GM12878 (cell line): ENCODE measurements around the gene DNAJC18. TPM values are rescaled to one million over a fixed set of nuclear protein-coding genes. Genes with fewer than 3 reads are reported as not detected.
A peak's percentile ranks its signal among the peaks of the same experiment; 100 is the strongest.

Experiments used
- ATAC-seq: fragments of 200-7000 bp; cut with Tn5 transposase; 3 replicates; pipeline ENCODE4 v1.9.1; 2020; ENCODE audit warnings: mild to moderate bottlenecking, moderate library complexity
- BruUV-seq: library from RNA; stranded (reverse); fragments of 400-500 nt; replicated peaks from 2 replicates; lab custom pipeline; 2021; lab: Mats Ljungman, UMichigan
- CTCF ChIA-PET: fragments of 300-600 bp; sonication (Branson Sonifier 250); formaldehyde crosslinking; extraction: SDS; loops from one replicate; lab custom pipeline; 2021; ENCODE audit warnings: inconsistent platforms; lab: Yijun Ruan, JAX
- POLR2A ChIA-PET: fragments of 350-600 bp; formaldehyde crosslinking; extraction: SDS; loops from one replicate; lab custom pipeline; 2021; ENCODE audit warnings: inconsistent platforms; lab: Charles Lee
- RAD21 ChIA-PET: fragments of 300-600 bp; sonication (Branson Sonifier 250); formaldehyde crosslinking; loops from one replicate; lab custom pipeline; 2023; ENCODE audit warnings: antibody characterized with exemption; ENCODE audit not compliant: unreplicated experiment; lab: Charles Lee
- SMC1A ChIA-PET: fragments of 300-600 bp; sonication (Branson Sonifier 250); formaldehyde crosslinking; loops from one replicate; lab custom pipeline; 2023; ENCODE audit not compliant: unreplicated experiment, uncharacterized antibody; lab: Charles Lee
- DNase-seq: peaks from one replicate; pipeline ENCODE4 v3.0.0-alpha.2; 2011; ENCODE audit warnings: low read depth, low spot score
- FAIRE-seq: peaks from 3 replicates; lab custom pipeline; 2011; peaks lifted over from hg19 to GRCh38; lab: Jason Lieb, UNC
- H2AFZ ChIP-seq: 2 replicates; pipeline ENCODE4 v1.6.0; 2011; ENCODE audit warnings: low read depth, low read length, control low read depth; ENCODE audit not compliant: control insufficient read depth
- H3K27ac ChIP-seq: 2 replicates; pipeline ENCODE4 v1.5.1; 2011; ENCODE audit warnings: control low read depth; ENCODE audit not compliant: control insufficient read depth, insufficient read depth
- H3K27me3 ChIP-seq, 2 experiments: replicated peaks in 1 of 2; 2 replicates each; pipeline versions ENCODE4 v1.6.0 to v1.6.1; 2011; ENCODE audit warnings: low read length in 1 of 2; ENCODE audit not compliant: control insufficient read depth in 2 of 2, insufficient read depth in 2 of 2
- H3K36me3 ChIP-seq, 2 experiments: 2 replicates each; pipeline ENCODE4 v1.5.1; 2011; ENCODE audit warnings: low read length in 1 of 2; ENCODE audit not compliant: control insufficient read depth in 2 of 2, insufficient read depth in 2 of 2
- H3K4me1 ChIP-seq: 2 replicates; pipeline ENCODE4 v1.6.1; 2011; ENCODE audit warnings: mild to moderate bottlenecking, low read length, moderate library complexity, mixed read lengths; ENCODE audit not compliant: control insufficient read depth, insufficient read depth
- H3K4me2 ChIP-seq: 2 replicates; pipeline ENCODE4 v1.6.0; 2011; ENCODE audit warnings: control low read depth; ENCODE audit not compliant: control insufficient read depth, insufficient read depth
- H3K4me3 ChIP-seq: fragments of 200-600 bp; sonication (generic); 2 replicates; pipeline ENCODE4 v1.5.1; 2016
- H3K79me2 ChIP-seq: 2 replicates; pipeline ENCODE4 v1.6.0; 2011; ENCODE audit warnings: low read length; ENCODE audit not compliant: control insufficient read depth, insufficient read depth
- H3K9ac ChIP-seq: 2 replicates; pipeline ENCODE4 v1.8.0; 2011; ENCODE audit warnings: low read length, control low read depth, mixed read lengths; ENCODE audit not compliant: control insufficient read depth, insufficient read depth
- H3K9me3 ChIP-seq: replicated peaks from 3 replicates; pipeline ENCODE4 v1.5.1; 2011; ENCODE audit warnings: mild to moderate bottlenecking, low read length; ENCODE audit not compliant: control insufficient read depth, insufficient read depth
- H4K20me1 ChIP-seq: 2 replicates; pipeline ENCODE4 v1.6.0; 2011; ENCODE audit not compliant: control insufficient read depth, insufficient read depth
- DPF2 ChIP-seq: fragments of 450-650 bp; IDR thresholded peaks from 2 replicates; pipeline ENCODE4 v1.6.1; 2017; ENCODE audit warnings: mild to moderate bottlenecking
- EGR1 ChIP-seq, 2 experiments: IDR thresholded peaks; 1 replicate in 1 of 2; 2 replicates in 1 of 2; pipeline ENCODE4 v1.6.1; 2011 to 2012; ENCODE audit warnings: low read depth in 2 of 2, low read length in 2 of 2, borderline replicate concordance in 1 of 2, mild to moderate bottlenecking in 1 of 2, moderate library complexity in 1 of 2
- EZH2 ChIP-seq: IDR thresholded peaks from 2 replicates; pipeline ENCODE4 v1.6.1; 2012; ENCODE audit warnings: low read depth, mild to moderate bottlenecking, control low read depth, inconsistent platforms, low read length, borderline replicate concordance; ENCODE audit not compliant: control insufficient read depth
- JUNB ChIP-seq: IDR thresholded peaks from 2 replicates; pipeline ENCODE4 v1.6.1; 2016; ENCODE audit warnings: antibody characterized with exemption, mild to moderate bottlenecking
- LARP7 ChIP-seq: fragments of 450-650 bp; IDR thresholded peaks from 2 replicates; pipeline ENCODE4 v1.6.1; 2017; ENCODE audit warnings: mild to moderate bottlenecking
- NR2C1 ChIP-seq: fragments of 450-650 bp; IDR thresholded peaks from 2 replicates; pipeline ENCODE4 v1.6.1; 2017; ENCODE audit warnings: antibody characterized with exemption, mild to moderate bottlenecking, moderate library complexity
- NR2F1 ChIP-seq: fragments of 450-650 bp; conservative IDR thresholded peaks from 2 replicates; pipeline ENCODE4 v1.6.1; 2017; ENCODE audit warnings: mild to moderate bottlenecking
- POLR2AphosphoS2 ChIP-seq: IDR thresholded peaks from 2 replicates; pipeline ENCODE4 v1.6.1; 2011; ENCODE audit warnings: low read depth, mild to moderate bottlenecking, low read length, improper control_type of control experiment, moderate library complexity
- RAD21 ChIP-seq: IDR thresholded peaks from 2 replicates; pipeline ENCODE4 v1.6.1; 2011; ENCODE audit warnings: mild to moderate bottlenecking, low read depth, low read length, moderate library complexity; ENCODE audit not compliant: insufficient read depth
- RB1 ChIP-seq: fragments of 450-650 bp; formaldehyde crosslinking; IDR thresholded peaks from 2 replicates; pipeline ENCODE4 v1.6.1; 2017; ENCODE audit warnings: mild to moderate bottlenecking, borderline replicate concordance
- SUPT20H ChIP-seq: IDR thresholded peaks from 2 replicates; pipeline ENCODE4 v1.6.1; 2011; ENCODE audit warnings: low read depth, mild to moderate bottlenecking, low read length, moderate library complexity, borderline replicate concordance; ENCODE audit not compliant: control insufficient read depth
- TAF1 ChIP-seq: IDR thresholded peaks from 2 replicates; pipeline ENCODE4 v1.6.1; 2011; ENCODE audit warnings: mild to moderate bottlenecking, low read depth, low read length, borderline replicate concordance
- TCF12 ChIP-seq: IDR thresholded peaks from 2 replicates; pipeline ENCODE4 v1.6.1; 2011; ENCODE audit warnings: low read depth, mild to moderate bottlenecking, low read length
- WGBS: methylation state at CpG from one replicate; pipeline ENCODE4 v1.1.6; 2016; ENCODE audit warnings: low lambda C conversion rate; ENCODE audit not compliant: insufficient replicate concordance, insufficient coverage; ENCODE audit errors: missing lambda C conversion rate; 5-methylcytosine and 5-hydroxymethylcytosine counted together
- in situ Hi-C: fragments of 300-500 bp; cut with MboI; formaldehyde crosslinking; loops from 9 replicates; pipeline ENCODE4 v1.14.3; 2018; ENCODE audit warnings: mixed read lengths
- intact Hi-C: fragments of 100-400 bp; cut with micrococcal nuclease; formaldehyde crosslinking; loops from one replicate; pipeline ENCODE4 v1.14.2; 2022; ENCODE audit not compliant: unreplicated experiment
- polyA plus RNA-seq, 11 experiments: library from polyadenylated mRNA; depleted of rRNA in 4 of 11; unstranded in 6 of 11; stranded (reverse) in 5 of 11; fragments of >200 nt; fragmentation: Nextera tagmentation in 4 of 11; fragmentation: Illumina TruSeq in 1 of 11; extraction: Ambion mirVana in 4 of 11; extraction: Trizol in 1 of 11; gene quantifications; 1 replicate in 1 of 11; 2 replicates in 10 of 11; pipeline versions ENCODE4 v1.2.1 to v1.2.3, GENCODE V29; 2011 to 2016; ENCODE audit warnings: inconsistent platforms in 2 of 11, missing spikeins in 2 of 11, low read depth in 1 of 11
- total RNA-seq, 4 experiments: library from RNA; depleted of rRNA in 3 of 4; stranded (reverse); fragments of >200 nt in 3 of 4; fragmentation: Illumina TruSeq in 1 of 4; extraction: Trizol in 1 of 4; gene quantifications; 2 replicates each; pipeline versions ENCODE4 v1.2.1 to v1.2.3, GENCODE V29; 2013 to 2021
- TF ChIP-seq, protein P1 (sequence below): IDR thresholded peaks from 2 replicates; pipeline ENCODE4 v1.6.1; 2012; ENCODE audit warnings: low read depth, low read length, improper control_type of control experiment
- TF ChIP-seq, protein P2 (sequence below): fragments of 450-650 bp; IDR thresholded peaks from 2 replicates; pipeline ENCODE4 v1.6.1; 2017; ENCODE audit warnings: mild to moderate bottlenecking
- TF ChIP-seq, protein P3 (sequence below): fragments of 450-650 bp; conservative IDR thresholded peaks from 2 replicates; pipeline ENCODE4 v1.6.1; 2017; ENCODE audit warnings: mild to moderate bottlenecking, moderate library complexity

DNAJC18 gene
- total and polyA plus RNA-seq, 10 of the 15 experiments (the other 5 are each of a cell fraction or from before 2014, with no cell fraction given): 6.4 to 26.7 (median 17.7) TPM

DNA sequence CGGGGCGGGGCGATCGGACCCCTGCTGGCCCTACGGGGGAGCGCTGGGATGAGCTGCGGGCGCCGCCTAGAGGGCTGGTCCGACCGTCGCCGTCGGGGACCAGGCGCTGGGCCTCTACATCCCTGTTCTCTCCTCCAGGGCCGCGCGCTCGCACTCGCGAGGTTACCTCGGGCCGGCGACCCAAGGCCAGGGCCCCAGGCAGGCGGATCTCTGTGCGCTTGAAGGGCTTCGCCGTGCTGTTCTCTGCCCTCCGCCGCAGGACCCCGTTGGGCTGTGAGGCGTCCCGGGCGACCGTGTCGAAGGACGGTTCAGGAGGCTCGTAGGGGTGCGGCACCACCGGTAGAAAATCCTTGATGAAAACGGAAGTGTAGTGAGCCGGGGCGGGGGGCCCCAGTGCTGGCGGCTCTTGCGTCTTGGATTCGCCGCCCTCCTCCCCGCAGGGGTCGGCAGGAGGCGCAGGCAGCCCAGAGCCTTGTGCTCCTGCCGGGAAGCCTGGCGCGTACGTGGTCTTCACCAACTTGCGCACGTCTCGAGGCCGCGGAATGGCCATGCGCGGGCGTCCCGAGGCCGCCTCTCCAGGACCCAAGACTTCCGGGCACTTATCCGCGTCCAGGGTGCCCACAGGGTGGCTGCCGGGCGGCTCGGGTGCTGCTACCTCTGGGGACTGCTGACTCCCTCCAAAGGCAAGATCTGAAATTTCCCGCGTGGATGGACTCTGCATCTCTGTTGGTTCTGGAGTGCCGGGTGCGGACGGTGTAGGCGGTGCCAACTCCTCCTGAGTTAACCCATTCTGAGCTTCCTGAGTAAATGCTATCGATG, 46.4 kb downstream of the DNAJC18 start (continued):
- TF ChIP-seq, protein P1, sequence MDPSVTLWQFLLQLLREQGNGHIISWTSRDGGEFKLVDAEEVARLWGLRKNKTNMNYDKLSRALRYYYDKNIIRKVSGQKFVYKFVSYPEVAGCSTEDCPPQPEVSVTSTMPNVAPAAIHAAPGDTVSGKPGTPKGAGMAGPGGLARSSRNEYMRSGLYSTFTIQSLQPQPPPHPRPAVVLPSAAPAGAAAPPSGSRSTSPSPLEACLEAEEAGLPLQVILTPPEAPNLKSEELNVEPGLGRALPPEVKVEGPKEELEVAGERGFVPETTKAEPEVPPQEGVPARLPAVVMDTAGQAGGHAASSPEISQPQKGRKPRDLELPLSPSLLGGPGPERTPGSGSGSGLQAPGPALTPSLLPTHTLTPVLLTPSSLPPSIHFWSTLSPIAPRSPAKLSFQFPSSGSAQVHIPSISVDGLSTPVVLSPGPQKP: no peak; the same call in 1 of the 2 replicates
- TF ChIP-seq EGR1 (IDR thresholded peaks at IDR 0.05; ENCODE audit: borderline replicate concordance in 1 of 2, low read depth in 2 of 2, low read length in 2 of 2) (peak in 1 of 2 experiments; percentile 8; a peak in 1 of 3 replicates), SUPT20H (no peak), EZH2 (no peak)

DNA sequence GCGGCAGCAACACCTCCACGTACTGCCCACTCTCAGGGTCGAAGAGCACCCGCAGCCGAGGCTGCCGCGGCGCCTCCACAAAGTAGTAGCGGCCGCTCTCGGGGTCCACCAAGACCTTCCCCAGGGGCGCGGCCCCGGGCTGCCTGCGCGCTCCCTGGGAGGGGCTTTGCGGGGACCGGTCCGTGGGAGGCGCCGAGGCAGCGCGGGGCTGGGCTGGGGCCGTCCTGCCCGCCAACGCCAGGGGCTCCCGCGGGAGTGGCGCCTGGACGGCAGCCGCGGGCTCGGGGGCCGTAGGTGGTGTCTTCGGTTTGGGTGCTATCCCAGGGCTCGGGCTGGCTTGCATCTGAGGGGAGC, 47.0 kb downstream of the DNAJC18 start:
- Histone ChIP-seq H3K4me2 (peak overlapping the region; percentile 73), H3K4me3 (peak overlapping the region; percentile 87), H3K27me3 (no peaks in the 10 kb centered on the region), H3K36me3 (peaks cover 0 to 7% of the 10 kb centered on the region in 2 experiments; a peak in 2 of 4 replicates), H3K9me3 (no peaks in the 10 kb centered on the region), H2AFZ (peak overlapping the region; percentile 86), H3K4me1 (peaks cover 54% of the 10 kb centered on the region), H3K79me2 (peaks cover 84% of the 10 kb centered on the region), H3K27ac (peak overlapping the region; percentile 90), H4K20me1 (no peaks in the 10 kb centered on the region), H3K9ac (peak overlapping the region; percentile 97)
- in situ Hi-C loops (no loop called here), intact Hi-C loops (loop anchor here (2.0 to 5.0 kb wide), 4 partner anchors 52 to 140 kb away; partner anchors contain the start of genes MATR3 and PAIP2)
- ChIA-PET POLR2A (interaction anchor here (0.9 to 6.8 kb wide), 9 partner anchors 9 to 169 kb away, joined by 3 to 74 read pairs (median 7); partner anchors contain the start of genes MATR3, PAIP2, SPATA24 and UBE2D2), CTCF (interaction anchor here (1.0 to 4.4 kb wide), 9 partner anchors 11 to 141 kb away, joined by 3 to 35 read pairs (median 8); partner anchors contain the start of genes PAIP2 and SPATA24), RAD21 (interaction anchor here (1.0 to 5.8 kb wide), 10 partner anchors 11 to 567 kb away, joined by 3 to 42 read pairs (median 8); partner anchors contain the start of genes MATR3, PAIP2 and SPATA24), SMC1A (interaction anchor here (0.8 to 3.0 kb wide), 6 partner anchors 9 to 140 kb away, joined by 3 to 26 read pairs (median 8); partner anchors contain the start of gene PAIP2)
- no TSS peak for BruUV-seq
- WGBS: under 1% methylated on average over 36 of the region's 36 CpGs
- ATAC-seq (peak; percentile 27; the same call in 2 of the 3 replicates), DNase-seq (no peak), FAIRE-seq (no peak)
- TF ChIP-seq LARP7: peak; percentile 89; the same call in 1 of the 2 replicates
- TF ChIP-seq, protein P2, sequence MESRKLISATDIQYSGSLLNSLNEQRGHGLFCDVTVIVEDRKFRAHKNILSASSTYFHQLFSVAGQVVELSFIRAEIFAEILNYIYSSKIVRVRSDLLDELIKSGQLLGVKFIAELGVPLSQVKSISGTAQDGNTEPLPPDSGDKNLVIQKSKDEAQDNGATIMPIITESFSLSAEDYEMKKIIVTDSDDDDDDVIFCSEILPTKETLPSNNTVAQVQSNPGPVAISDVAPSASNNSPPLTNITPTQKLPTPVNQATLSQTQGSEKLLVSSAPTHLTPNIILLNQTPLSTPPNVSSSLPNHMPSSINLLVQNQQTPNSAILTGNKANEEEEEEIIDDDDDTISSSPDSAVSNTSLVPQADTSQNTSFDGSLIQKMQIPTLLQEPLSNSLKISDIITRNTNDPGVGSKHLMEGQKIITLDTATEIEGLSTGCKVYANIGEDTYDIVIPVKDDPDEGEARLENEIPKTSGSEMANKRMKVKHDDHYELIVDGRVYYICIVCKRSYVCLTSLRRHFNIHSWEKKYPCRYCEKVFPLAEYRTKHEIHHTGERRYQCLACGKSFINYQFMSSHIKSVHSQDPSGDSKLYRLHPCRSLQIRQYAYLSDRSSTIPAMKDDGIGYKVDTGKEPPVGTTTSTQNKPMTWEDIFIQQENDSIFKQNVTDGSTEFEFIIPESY: no peak
- 0 out of 2 replicates have a peak, but pooled peaks have one; percentile 42 for TF ChIP-seq RB1
- no peak for TF ChIP-seq RAD21
- TF ChIP-seq POLR2AphosphoS2: peak; percentile 33; the same call in 1 of the 2 replicates
- TF ChIP-seq TCF12: 0 out of 2 replicates have a peak, but pooled peaks have one; percentile 4
- no peak; the same call in 1 of the 2 replicates for TF ChIP-seq TAF1
- TF ChIP-seq JUNB: no peak
- TF ChIP-seq, protein P3, sequence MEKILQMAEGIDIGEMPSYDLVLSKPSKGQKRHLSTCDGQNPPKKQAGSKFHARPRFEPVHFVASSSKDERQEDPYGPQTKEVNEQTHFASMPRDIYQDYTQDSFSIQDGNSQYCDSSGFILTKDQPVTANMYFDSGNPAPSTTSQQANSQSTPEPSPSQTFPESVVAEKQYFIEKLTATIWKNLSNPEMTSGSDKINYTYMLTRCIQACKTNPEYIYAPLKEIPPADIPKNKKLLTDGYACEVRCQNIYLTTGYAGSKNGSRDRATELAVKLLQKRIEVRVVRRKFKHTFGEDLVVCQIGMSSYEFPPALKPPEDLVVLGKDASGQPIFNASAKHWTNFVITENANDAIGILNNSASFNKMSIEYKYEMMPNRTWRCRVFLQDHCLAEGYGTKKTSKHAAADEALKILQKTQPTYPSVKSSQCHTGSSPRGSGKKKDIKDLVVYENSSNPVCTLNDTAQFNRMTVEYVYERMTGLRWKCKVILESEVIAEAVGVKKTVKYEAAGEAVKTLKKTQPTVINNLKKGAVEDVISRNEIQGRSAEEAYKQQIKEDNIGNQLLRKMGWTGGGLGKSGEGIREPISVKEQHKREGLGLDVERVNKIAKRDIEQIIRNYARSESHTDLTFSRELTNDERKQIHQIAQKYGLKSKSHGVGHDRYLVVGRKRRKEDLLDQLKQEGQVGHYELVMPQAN: peak; percentile 28; the same call in 1 of the 2 replicates
- peak; percentile 75 for TF ChIP-seq NR2F1
- TF ChIP-seq NR2C1: 0 out of 2 replicates have a peak, but pooled peaks have one; percentile 21
- TF ChIP-seq DPF2: peak; percentile 87
